NOMO-1 treated with dmso at 0.1 percent for 144 hours (cell line): ENCODE results near the gene NXPE2.

Source experiments
- DNase-seq: peaks from one replicate; lab custom pipeline; 2025; ENCODE audit not compliant: unreplicated experiment; lab: John Stamatoyannopoulos, UW

The NXPE2 gene

GRCh38 chr11:114738954-114739353 is 60.6 kb downstream of the NXPE2 start:
- DNase-seq, result no peak

- no peak for DNase-seq
Observed at GRCh38 chr11:114745150-114745671, 66.9 kb downstream of the NXPE2 start.

GRCh38 chr11:114746013-114746412 is 67.7 kb downstream of the NXPE2 start:
- DNase-seq, result no peak
